Loucy (cell line): ENCODE data around the gene FRMD1.

Source experiments
- H2AFZ ChIP-seq: fragments of 200-600 bp; sonication (generic); 2 replicates; pipeline ENCODE4 v1.6.0; 2016; ENCODE audit warnings: antibody characterized with exemption, mild to moderate bottlenecking, low read length, moderate library complexity
- H3F3A ChIP-seq: fragments of 200-600 bp; 2 replicates; pipeline ENCODE4 v1.6.0; 2016; ENCODE audit warnings: antibody characterized with exemption, low read depth, mild to moderate bottlenecking
- H3K27me3 ChIP-seq: fragments of 200-600 bp; sonication (generic); 2 replicates; pipeline ENCODE4 v1.6.1; 2014; ENCODE audit warnings: low read length, mild to moderate bottlenecking; ENCODE audit not compliant: insufficient read depth, poor library complexity, severe bottlenecking
- H3K36me3 ChIP-seq: fragments of 200-600 bp; sonication (generic); 2 replicates; pipeline ENCODE4 v1.6.1; 2016; ENCODE audit warnings: low read length; ENCODE audit not compliant: insufficient read depth
- H3K4me1 ChIP-seq: fragments of 200-600 bp; sonication (generic); 2 replicates; pipeline ENCODE4 v1.5.1; 2014; ENCODE audit warnings: low read length, mild to moderate bottlenecking; ENCODE audit not compliant: insufficient read depth, poor library complexity, severe bottlenecking
- H3K4me2 ChIP-seq: fragments of 200-600 bp; sonication (generic); 2 replicates; pipeline ENCODE4 v1.6.0; 2014; ENCODE audit warnings: antibody characterized with exemption, low read length, low read depth, mild to moderate bottlenecking; ENCODE audit not compliant: poor library complexity, severe bottlenecking
- H3K4me3 ChIP-seq: fragments of 200-600 bp; sonication (generic); 2 replicates; pipeline ENCODE4 v1.5.1; 2014; ENCODE audit warnings: low read length, mild to moderate bottlenecking, mixed read lengths; ENCODE audit not compliant: poor library complexity, severe bottlenecking
- H3K79me2 ChIP-seq: fragments of 200-600 bp; sonication (generic); 2 replicates; pipeline ENCODE4 v1.6.1; 2014; ENCODE audit warnings: low read length; ENCODE audit not compliant: insufficient read depth
- H3K9ac ChIP-seq: fragments of 200-600 bp; sonication (generic); 2 replicates; pipeline ENCODE4 v1.6.0; 2014; ENCODE audit warnings: mild to moderate bottlenecking, low read depth, low read length, moderate library complexity; ENCODE audit not compliant: poor library complexity, severe bottlenecking
- H3K9me2 ChIP-seq: fragments of 200-600 bp; sonication (generic); replicated peaks from 2 replicates; pipeline ENCODE4 v1.6.1; 2016; ENCODE audit warnings: low read depth, low read length, mixed read lengths
- H3K9me3 ChIP-seq: fragments of 200-600 bp; sonication (generic); 2 replicates; pipeline ENCODE4 v1.6.1; 2014; ENCODE audit warnings: mild to moderate bottlenecking, antibody characterized with exemption, low read length, low read depth; ENCODE audit not compliant: insufficient read depth
- H4K20me1 ChIP-seq: fragments of 200-600 bp; sonication (generic); 2 replicates; pipeline ENCODE4 v1.6.0; 2014; ENCODE audit warnings: antibody characterized with exemption, low read length, mild to moderate bottlenecking; ENCODE audit not compliant: insufficient read depth, poor library complexity, severe bottlenecking
- CTCF ChIP-seq: fragments of 200-600 bp; sonication (generic); conservative IDR thresholded peaks from 2 replicates; pipeline ENCODE4 v1.5.1; 2014; ENCODE audit warnings: mild to moderate bottlenecking, antibody characterized with exemption, low read length
- EZH2phosphoT487 ChIP-seq: fragments of 200-600 bp; IDR thresholded peaks from 2 replicates; pipeline ENCODE4 v1.6.1; 2018; ENCODE audit warnings: antibody characterized with exemption, mild to moderate bottlenecking, moderate library complexity, borderline replicate concordance

The FRMD1 gene

GRCh38 chr6:168072730-168073129 is 6.3 kb downstream of the FRMD1 start:
- Histone ChIP-seq H3K4me1 (no peaks in the 10 kb centered on the region), H3K9me3 (peaks cover 12% of the 10 kb centered on the region; the same call in 1 of the 2 replicates), H3K4me2 (no peak overlapping the region), H3F3A (no peaks in the 10 kb centered on the region), H3K9ac (no peak overlapping the region), H3K36me3 (no peaks in the 10 kb centered on the region), H3K4me3 (no peak overlapping the region), H4K20me1 (no peaks in the 10 kb centered on the region), H2AFZ (no peak overlapping the region), H3K79me2 (no peaks in the 10 kb centered on the region), H3K27me3 (no peaks in the 10 kb centered on the region), H3K9me2 (no peaks in the 10 kb centered on the region)
- no peak for TF ChIP-seq CTCF
- TF ChIP-seq EZH2phosphoT487 = no peak

- H3K36me3 ChIP-seq = no peaks in the 10 kb centered on the region
- H2AFZ ChIP-seq = no peak overlapping the region
- H3F3A ChIP-seq = no peaks in the 10 kb centered on the region
- no peaks in the 10 kb centered on the region for H3K27me3 ChIP-seq
- H3K9ac ChIP-seq = no peak overlapping the region
- H3K4me3 ChIP-seq = no peak overlapping the region
- no peak overlapping the region for H3K4me2 ChIP-seq
- H3K9me2 ChIP-seq = no peaks in the 10 kb centered on the region
- no peaks in the 10 kb centered on the region for H3K79me2 ChIP-seq
- no peaks in the 10 kb centered on the region for H4K20me1 ChIP-seq
- TF ChIP-seq EZH2phosphoT487 = no peak
- no peak for TF ChIP-seq CTCF
- H3K9me3 ChIP-seq = peaks cover 12% of the 10 kb centered on the region; the same call in 1 of the 2 replicates
- H3K4me1 ChIP-seq = no peaks in the 10 kb centered on the region
These were observed 6.8 kb downstream of the FRMD1 start for GRCh38 chr6:168072261-168072660.

- Histone ChIP-seq H3K36me3 (no peaks in the 10 kb centered on the region), H3K9me3 (peaks cover 12% of the 10 kb centered on the region; the same call in 1 of the 2 replicates), H3K4me3 (no peak overlapping the region), H3K4me1 (no peaks in the 10 kb centered on the region), H2AFZ (no peak overlapping the region), H3K4me2 (no peak overlapping the region), H3K79me2 (no peaks in the 10 kb centered on the region), H3F3A (no peaks in the 10 kb centered on the region), H3K27me3 (no peaks in the 10 kb centered on the region), H3K9me2 (no peaks in the 10 kb centered on the region), H4K20me1 (no peaks in the 10 kb centered on the region), H3K9ac (no peak overlapping the region)
- no peak for TF ChIP-seq EZH2phosphoT487
- TF ChIP-seq CTCF = no peak
These were observed 7.4 kb downstream of the FRMD1 start for GRCh38 chr6:168071620-168072019.
